ENCODE data around the gene LRTM2. TPM values are rescaled to one million over a fixed set of nuclear protein-coding genes. Genes with fewer than 3 reads are reported as not detected.

Gene LRTM2
- total RNA-seq, 1 experiment from 2014 or later = not detected

- DNase-seq (ENCODE audit: low read depth, low spot score) (no peak), ATAC-seq (0 out of 2 replicates have a peak, but pooled peaks have one; percentile 14)
- no peaks in the 10 kb centered on the region; the same call in 1 of the 2 replicates for H3K27me3 ChIP-seq (ENCODE audit: control insufficient read depth, insufficient read depth, low read length)
- in situ Hi-C loops (cut with HindIII; ENCODE audit: low pct_unique_long_range_greater_than_20kb, low sequenced_read_pairs) (no loop called here), intact Hi-C loops (cut with micrococcal nuclease; ENCODE audit: unreplicated experiment) (no loop called here)
- H3K27ac ChIP-seq (ENCODE audit: low read length) = no peak overlapping the region
- no TSS peak for BruUV-seq (replicated peaks)
- TF ChIP-seq REST (IDR thresholded peaks at IDR 0.05; ENCODE audit: insufficient read depth in 1 of 2, low read depth in 2 of 2, low read length in 1 of 2) (no peak), CTCF (IDR thresholded peaks at IDR 0.05) (no peak), SIN3A (IDR thresholded peaks at IDR 0.05; ENCODE audit: borderline replicate concordance, insufficient read depth, low read depth, low read length) (no peak), POLR2AphosphoS5 (IDR thresholded peaks at IDR 0.05; ENCODE audit: low read depth, low read length) (no peak), TCF7L2 (IDR thresholded peaks at IDR 0.05; ENCODE audit: low read depth, low read length) (no peak)
- no peaks in the 10 kb centered on the region for H3K36me3 ChIP-seq (ENCODE audit: control insufficient read depth, insufficient read depth, low read length)
- no peaks in the 10 kb centered on the region for H3K4me1 ChIP-seq (ENCODE audit: control insufficient read depth, insufficient read depth, low read length)
- ChIA-PET POLR2A (no interaction called here), CTCF (interaction anchor here (0.7 kb wide), 1 partner anchor 15 kb away, joined by 3 read pairs; no protein-coding TSS in a partner anchor)
- no peaks in the 10 kb centered on the region for H3K9me3 ChIP-seq (ENCODE audit: control insufficient read depth, insufficient read depth, low read depth, low read length)
- H3K4me3 ChIP-seq (ENCODE audit: low read depth in 2 of 2, low read length in 2 of 2) = no peak overlapping the region
Measured at GRCh38 chr12:1820896-1821291, 529 bp downstream of the LRTM2 start.

GRCh38 chr12:1821805-1822204 is 1.4 kb downstream of the LRTM2 start:
- TF ChIP-seq REST (IDR thresholded peaks at IDR 0.05; ENCODE audit: insufficient read depth in 1 of 2, low read depth in 2 of 2, low read length in 1 of 2) (no peak), TCF7L2 (IDR thresholded peaks at IDR 0.05; ENCODE audit: low read depth, low read length) (no peak), SIN3A (IDR thresholded peaks at IDR 0.05; ENCODE audit: borderline replicate concordance, insufficient read depth, low read depth, low read length) (no peak), CTCF (IDR thresholded peaks at IDR 0.05) (no peak), POLR2AphosphoS5 (IDR thresholded peaks at IDR 0.05; ENCODE audit: low read depth, low read length) (no peak)
- POLR2A ChIA-PET = no interaction called here
- no peak for ATAC-seq
- CTCF ChIA-PET = no interaction called here
- no TSS peak for BruUV-seq (replicated peaks)
- H3K27me3 ChIP-seq (ENCODE audit: control insufficient read depth, insufficient read depth, low read length) = no peaks in the 10 kb centered on the region; the same call in 1 of the 2 replicates
- in situ Hi-C loops (cut with HindIII; ENCODE audit: low pct_unique_long_range_greater_than_20kb, low sequenced_read_pairs) = no loop called here
- H3K4me1 ChIP-seq (ENCODE audit: control insufficient read depth, insufficient read depth, low read length) = no peaks in the 10 kb centered on the region
- H3K27ac ChIP-seq (ENCODE audit: low read length) = no peak overlapping the region
- no peak overlapping the region for H3K4me3 ChIP-seq (ENCODE audit: low read depth in 2 of 2, low read length in 2 of 2)
- H3K9me3 ChIP-seq (ENCODE audit: control insufficient read depth, insufficient read depth, low read depth, low read length) = no peaks in the 10 kb centered on the region
- intact Hi-C loops (cut with micrococcal nuclease; ENCODE audit: unreplicated experiment) = no loop called here
- DNase-seq (ENCODE audit: low read depth, low spot score) = no peak
- no peaks in the 10 kb centered on the region for H3K36me3 ChIP-seq (ENCODE audit: control insufficient read depth, insufficient read depth, low read length)
